HG03521 (cell line): ENCODE results near the gene BCL7A.
"Not testable (repeated sequence)": the region's sequence is repeated elsewhere in the genome, so short reads cannot be mapped to it uniquely, and the experiment has no call there.

Experiments
- ATAC-seq: cut with Tn5 transposase; IDR thresholded peaks from one replicate; pipeline ENCODE4 v1.9.1; 2021; ENCODE audit warnings: mild to moderate bottlenecking, moderate library complexity; ENCODE audit not compliant: unreplicated experiment

BCL7A gene

GRCh38 chr12:122024132-122024785, 2.6 kb downstream of the BCL7A start:
- no peak for ATAC-seq

- ATAC-seq: no peak
These were observed 5.1 kb downstream of the BCL7A start for GRCh38 chr12:122026706-122027333.

- ATAC-seq: no peak
These were observed 6.7 kb downstream of the BCL7A start for GRCh38 chr12:122028165-122028904.

- ATAC-seq: no peak
These were observed 7.3 kb downstream of the BCL7A start for GRCh38 chr12:122028905-122029560.

- no peak for ATAC-seq
These were observed 8.1 kb downstream of the BCL7A start for GRCh38 chr12:122029620-122030423.

- no peak for ATAC-seq
These were observed 8.8 kb downstream of the BCL7A start for GRCh38 chr12:122030424-122031035.

- no peak for ATAC-seq
These were observed 9.9 kb downstream of the BCL7A start for GRCh38 chr12:122031342-122032216.

GRCh38 chr12:122032580-122032979, 10.9 kb downstream of the BCL7A start:
- ATAC-seq: no peak

GRCh38 chr12:122035292-122035691, 13.6 kb downstream of the BCL7A start:
- no peak for ATAC-seq

- no peak for ATAC-seq
These were observed 14.5 kb downstream of the BCL7A start for GRCh38 chr12:122036153-122036552.

GRCh38 chr12:122040579-122041386, 19.1 kb downstream of the BCL7A start:
- ATAC-seq: no peak

GRCh38 chr12:122041458-122041857, 19.8 kb downstream of the BCL7A start:
- ATAC-seq: not testable (repeated sequence)

- no peak for ATAC-seq
These were observed 21.2 kb downstream of the BCL7A start for GRCh38 chr12:122042910-122043309.

GRCh38 chr12:122043476-122043875, 21.8 kb downstream of the BCL7A start:
- ATAC-seq: no peak

- ATAC-seq: no peak
These were observed 23.6 kb downstream of the BCL7A start for GRCh38 chr12:122045262-122045661.

GRCh38 chr12:122046145-122046544, 24.5 kb downstream of the BCL7A start:
- ATAC-seq: no peak

GRCh38 chr12:122048151-122048550, 26.5 kb downstream of the BCL7A start:
- ATAC-seq: no peak

- ATAC-seq: no peak
These were observed 28.1 kb downstream of the BCL7A start for GRCh38 chr12:122049827-122050226.
